Stomach (tissue), 4 donors: Measurements from ENCODE around the gene CXCL8.

Experiments
- CTCF ChIP-seq, 7 experiments: fragments of 450-650 bp in 4 of 7; fragments of 200-600 bp in 3 of 7; sonication (generic) in 3 of 7; IDR thresholded peaks; one replicate each; pipeline ENCODE4 v1.5.1; 2016 to 2019; ENCODE audit warnings: antibody characterized with exemption in 7 of 7, control low read depth in 2 of 7, mild to moderate bottlenecking in 1 of 7
- POLR2A ChIP-seq, 4 donors: fragments of 450-650 bp; IDR thresholded peaks; one replicate each; pipeline ENCODE4 v1.6.1; 2016; ENCODE audit warnings: antibody characterized with exemption in 4 of 4, control low read depth in 2 of 4, mild to moderate bottlenecking in 1 of 4, moderate library complexity in 1 of 4
- POLR2AphosphoS5 ChIP-seq, 3 donors: sonication (generic); formaldehyde crosslinking; IDR thresholded peaks; one replicate each; pipeline ENCODE4 v1.6.1; 2016; ENCODE audit warnings: antibody characterized with exemption in 3 of 3

- TF ChIP-seq CTCF (IDR thresholded peaks at IDR 0.05) = no peak
- no peak for TF ChIP-seq POLR2AphosphoS5 (IDR thresholded peaks at IDR 0.05)
- TF ChIP-seq POLR2A (IDR thresholded peaks at IDR 0.05) = no peak
These were observed 21.7 kb upstream of the CXCL8 start for GRCh38 chr4:73718375-73719373.
